WI38 (cell line): ENCODE results near the gene BIRC7.

Experiments used
- H3K4me3 ChIP-seq: 2 replicates; pipeline ENCODE4 v1.5.1; 2011; ENCODE audit warnings: low read depth, mild to moderate bottlenecking, control low read depth, low read length
- CTCF ChIP-seq: IDR thresholded peaks from 2 replicates; pipeline ENCODE4 v1.5.1; 2012; ENCODE audit warnings: low read depth, mild to moderate bottlenecking, control low read depth, low read length

The BIRC7 gene

GRCh38 chr20:63216041-63216848 lies 19.5 kb upstream of the BIRC7 start, which contains the start of gene YTHDF1:
YTHDF1 (minus strand) TSS chr20:63216131; CDS start chr20:63215892, 239 bp downstream.
- peak within 1 kb of the TSS; percentile 88 for H3K4me3 ChIP-seq
- TF ChIP-seq CTCF: no peak

GRCh38 chr20:63216849-63217471 lies 18.7 kb upstream of the BIRC7 start:
- TF ChIP-seq CTCF: no peak
- peak overlapping the region; percentile 88 for H3K4me3 ChIP-seq

- no peak overlapping the region for H3K4me3 ChIP-seq
- TF ChIP-seq CTCF: no peak
Observed at GRCh38 chr20:63217706-63218105, 18.0 kb upstream of the BIRC7 start.

- no peak overlapping the region for H3K4me3 ChIP-seq
- TF ChIP-seq CTCF: no peak
Observed at GRCh38 chr20:63218701-63219446, 16.8 kb upstream of the BIRC7 start.

GRCh38 chr20:63219447-63219821 lies 16.3 kb upstream of the BIRC7 start:
- no peak overlapping the region for H3K4me3 ChIP-seq
- no peak for TF ChIP-seq CTCF

- TF ChIP-seq CTCF: no peak
Observed at GRCh38 chr20:63219866-63220521, 15.7 kb upstream of the BIRC7 start.

More at GRCh38 chr20:63219866-63220521, 15.7 kb upstream of the BIRC7 start:
- no peak overlapping the region for H3K4me3 ChIP-seq
